Skeletal muscle cell (primary cell): ENCODE results near the gene ZC3H12C.
A peak's percentile ranks its signal among the peaks of the same experiment; 100 is the strongest.
"Not testable (repeated sequence)": the region's sequence is repeated elsewhere in the genome, so short reads cannot be mapped to it uniquely, and the experiment has no call there.

ENCODE experiments used
- DNase-seq: peaks from one replicate; pipeline ENCODE4 v3.0.0-alpha.2; 2010; ENCODE audit warnings: low read depth
- H3K4me3 ChIP-seq: 2 replicates; pipeline ENCODE4 v1.5.1; 2011; ENCODE audit warnings: low read depth, mild to moderate bottlenecking, control low read depth, low read length, moderate library complexity

ZC3H12C gene

GRCh38 chr11:110092515-110093406 lies at the start of gene ZC3H12C:
ZC3H12C (plus strand) TSS chr11:110093392; CDS start chr11:110093412, 20 bp downstream.
- peak; percentile 66 for DNase-seq
- H3K4me3 ChIP-seq = peak within 1 kb of the TSS; percentile 81

DNA sequence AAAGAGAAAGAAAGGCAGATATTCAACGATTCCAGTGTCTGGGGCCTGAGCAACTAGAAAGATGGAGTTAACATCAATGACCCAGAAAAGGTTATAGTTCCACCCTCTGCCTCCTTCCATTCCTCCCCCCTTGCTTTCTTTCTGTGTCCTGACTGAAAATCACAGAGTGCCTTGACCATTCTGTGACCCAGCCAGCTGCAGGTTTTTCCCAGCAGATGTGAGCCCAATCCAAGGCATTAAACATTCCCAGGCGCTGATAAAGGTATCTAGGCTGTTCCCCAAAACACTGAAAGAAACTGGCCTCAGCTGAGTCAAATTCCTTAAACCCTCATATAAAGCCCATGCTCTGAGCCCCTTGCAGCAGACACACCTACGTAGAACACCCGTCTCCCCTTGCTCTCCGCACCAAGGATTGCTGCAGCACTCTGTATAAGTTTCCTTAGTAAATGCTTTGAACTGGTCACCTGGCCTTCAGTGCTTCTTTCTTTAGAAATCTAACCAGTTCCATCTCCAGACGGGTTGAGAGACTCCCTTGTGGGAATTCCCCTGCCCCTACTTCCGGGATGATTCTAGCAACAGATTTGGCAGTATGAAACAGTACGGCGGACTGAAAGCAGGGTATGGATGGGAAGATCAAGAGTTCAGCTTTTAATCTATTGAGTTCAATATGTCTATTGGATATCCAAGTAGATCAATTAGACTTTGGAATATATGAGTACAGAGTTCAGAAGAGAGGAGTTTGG lies 48.8 kb upstream of the ZC3H12C start:
- no peak for DNase-seq
- H3K4me3 ChIP-seq = no peak overlapping the region

DNA sequence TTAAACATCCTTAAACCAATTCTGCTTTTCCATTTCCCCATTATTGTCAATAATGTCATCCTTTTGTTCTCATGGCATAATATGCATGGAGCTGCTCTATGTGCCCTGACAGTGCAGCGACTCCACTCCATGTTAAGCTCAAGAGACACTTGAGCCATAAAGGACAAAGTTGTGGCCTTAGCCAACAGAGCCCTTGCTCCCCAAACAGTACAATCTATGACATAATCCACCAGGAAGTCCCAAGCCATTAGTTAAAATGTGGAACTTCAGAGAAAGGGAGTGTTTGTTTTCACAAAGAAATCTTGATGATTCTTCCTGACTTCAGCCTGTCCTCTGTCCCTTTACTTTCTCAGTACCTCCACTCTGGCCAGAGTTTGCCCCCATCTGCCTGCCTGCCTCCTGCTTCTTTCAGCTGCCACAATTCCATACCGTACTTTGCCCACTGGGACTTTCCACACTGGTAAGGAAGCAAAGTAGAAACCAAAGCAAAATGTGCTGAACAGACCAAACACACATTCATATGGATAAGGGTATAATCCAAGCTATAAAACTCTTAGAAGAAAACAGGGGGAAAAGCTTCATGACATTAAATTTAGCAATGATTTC lies 46.3 kb upstream of the ZC3H12C start:
- DNase-seq = no peak

GRCh38 chr11:110049501-110050200 lies 43.5 kb upstream of the ZC3H12C start:
- H3K4me3 ChIP-seq = no peak overlapping the region

More for the DNA sequence above, 46.3 kb upstream of the ZC3H12C start:
- no peak overlapping the region for H3K4me3 ChIP-seq

DNA sequence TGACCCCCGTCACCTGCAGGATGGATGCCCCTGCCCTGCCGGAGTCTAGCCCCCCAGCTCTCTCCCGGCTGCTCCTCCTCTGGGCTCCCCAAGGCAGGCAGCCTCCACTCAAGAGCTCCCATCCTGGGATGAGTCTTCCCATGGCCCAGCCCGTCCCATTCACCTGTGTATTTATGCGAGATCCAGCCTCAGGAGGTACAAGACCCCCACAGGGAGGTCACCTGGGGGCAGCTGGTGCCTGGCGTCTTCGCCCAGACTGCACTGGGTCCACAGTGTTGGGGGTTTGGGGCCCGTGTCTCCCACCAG lies 43.0 kb upstream of the ZC3H12C start:
- DNase-seq = no peak
- no peak overlapping the region for H3K4me3 ChIP-seq

More at GRCh38 chr11:110049501-110050200, 43.5 kb upstream of the ZC3H12C start:
- no peak for DNase-seq

DNA sequence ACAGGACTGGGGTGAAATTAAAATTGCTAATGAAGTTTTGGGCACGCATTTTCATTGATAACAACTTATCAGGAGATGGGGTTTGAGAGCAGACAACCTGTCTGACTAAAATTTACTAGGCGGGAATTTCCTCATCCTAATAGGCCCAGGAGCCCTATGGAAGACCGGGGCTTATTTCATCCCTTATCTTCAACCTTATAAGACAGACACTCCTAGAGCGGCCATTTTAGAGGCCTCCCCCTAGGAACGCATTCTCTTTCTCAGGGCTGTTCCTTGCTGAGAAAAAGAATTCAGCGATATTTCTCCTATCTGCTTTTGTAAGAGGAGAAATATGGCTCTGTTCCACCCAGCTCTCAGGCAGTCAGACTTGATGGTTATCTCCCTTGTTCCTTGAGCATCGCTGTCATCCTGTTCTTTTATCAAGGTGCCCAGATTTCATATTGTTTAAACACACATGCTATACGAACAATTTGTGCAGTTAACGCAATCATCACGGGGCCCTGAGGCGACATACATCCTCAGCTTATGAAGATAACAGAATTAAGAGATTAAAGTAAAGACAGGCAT lies 39.3 kb upstream of the ZC3H12C start:
- no peak for DNase-seq

GRCh38 chr11:110056956-110057355 lies 36.2 kb upstream of the ZC3H12C start:
- no peak overlapping the region for H3K4me3 ChIP-seq

More for the DNA sequence above, 39.3 kb upstream of the ZC3H12C start:
- no peak overlapping the region for H3K4me3 ChIP-seq

GRCh38 chr11:110059706-110060463 lies 33.3 kb upstream of the ZC3H12C start:
- no peak overlapping the region for H3K4me3 ChIP-seq
- DNase-seq = no peak

More at GRCh38 chr11:110056956-110057355, 36.2 kb upstream of the ZC3H12C start:
- no peak for DNase-seq

- DNase-seq = no peak
- H3K4me3 ChIP-seq = no peak overlapping the region
Observed at GRCh38 chr11:110061296-110061695, 31.9 kb upstream of the ZC3H12C start.

GRCh38 chr11:110062247-110062646 lies 30.9 kb upstream of the ZC3H12C start:
- no peak for DNase-seq
- no peak overlapping the region for H3K4me3 ChIP-seq

GRCh38 chr11:110065189-110065588 lies 28.0 kb upstream of the ZC3H12C start:
- no peak overlapping the region for H3K4me3 ChIP-seq
- no peak for DNase-seq

GRCh38 chr11:110068001-110068400 lies 25.2 kb upstream of the ZC3H12C start:
- not testable (repeated sequence) for DNase-seq, H3K4me3 ChIP-seq

GRCh38 chr11:110069158-110069737 lies 23.9 kb upstream of the ZC3H12C start:
- H3K4me3 ChIP-seq = no peak overlapping the region

DNA sequence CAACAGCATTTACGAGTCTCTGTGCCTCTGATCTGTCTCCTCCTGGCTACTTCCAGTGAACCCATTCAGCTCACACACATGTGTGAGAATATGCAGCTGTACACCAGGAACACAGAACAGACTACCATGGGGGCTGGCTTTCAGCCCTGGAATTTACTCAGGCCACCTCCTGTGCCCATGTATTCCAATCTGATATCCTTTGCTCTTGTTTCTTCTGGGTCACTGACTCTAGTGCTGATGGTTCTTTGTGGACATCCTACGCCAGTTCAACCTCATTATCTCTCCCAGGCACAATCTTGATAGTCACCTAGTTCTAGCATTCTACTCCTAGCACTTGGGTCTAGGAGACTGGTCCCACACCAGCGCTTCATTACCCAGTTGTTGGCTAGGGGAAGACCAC lies 23.0 kb upstream of the ZC3H12C start:
- no peak overlapping the region for H3K4me3 ChIP-seq
- no peak for DNase-seq

More at GRCh38 chr11:110069158-110069737, 23.9 kb upstream of the ZC3H12C start:
- peak; percentile 86 for DNase-seq

DNA sequence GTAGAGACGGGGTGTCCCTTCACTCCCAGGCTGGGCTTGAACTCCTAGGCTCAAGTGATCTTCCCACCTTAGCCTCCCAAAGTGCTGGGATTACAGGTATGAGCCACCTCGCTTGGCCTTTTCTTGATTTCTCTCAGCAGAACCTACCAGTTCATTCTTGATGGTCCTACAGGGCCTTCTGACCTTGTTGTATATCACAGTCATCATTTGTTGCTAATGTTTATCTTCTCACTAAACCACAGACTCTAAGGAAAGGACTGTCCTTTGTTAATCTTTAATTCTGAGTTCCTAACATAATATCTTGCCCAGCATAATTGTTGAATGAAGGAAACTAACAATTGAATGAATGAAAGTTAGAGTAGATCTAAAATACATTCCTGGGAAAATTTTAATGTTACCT lies 22.0 kb upstream of the ZC3H12C start:
- DNase-seq = no peak
- H3K4me3 ChIP-seq = no peak overlapping the region

GRCh38 chr11:110072930-110073329 lies 20.3 kb upstream of the ZC3H12C start:
- H3K4me3 ChIP-seq = no peak overlapping the region
- DNase-seq = no peak

GRCh38 chr11:110074499-110074898 lies 18.7 kb upstream of the ZC3H12C start:
- no peak for DNase-seq
- H3K4me3 ChIP-seq = no peak overlapping the region
